Stimulated activated naive B cell treated with anti-CD40 and anti-IgM and Interleukin-4, amounts not matched to agents 10 μg/mL and 1 μg/mL and 100 μg/mL, for 72 hours (primary cell): ENCODE measurements around the gene PCBP4.
"Not testable (repeated sequence)": the region's sequence is repeated elsewhere in the genome, so short reads cannot be mapped to it uniquely, and the experiment has no call there.

ENCODE experiments used
- ATAC-seq, 2 donors: fragments of 150-1000 bp; cut with Tn5 transposase; replicated peaks; 2 replicates each; pipeline ENCODE4 v1.10.0; 2021; ENCODE audit warnings: moderate library complexity in 1 of 2
- DNase-seq: peaks from one replicate; pipeline ENCODE4 v3.0.0; 2021
- H3K27ac Mint-ChIP-seq: one replicate; pipeline ENCODE4 v1.8.0; 2022; ENCODE audit warnings: mild to moderate bottlenecking, mixed read lengths
- H3K27me3 Mint-ChIP-seq, 2 donors: one replicate each; pipeline ENCODE4 v1.8.0; 2022; ENCODE audit warnings: mixed read lengths in 2 of 2
- H3K36me3 Mint-ChIP-seq, 2 donors: one replicate each; pipeline ENCODE4 v1.8.0; 2022; ENCODE audit warnings: mixed read lengths in 2 of 2, mild to moderate bottlenecking in 1 of 2
- H3K4me1 Mint-ChIP-seq, 2 donors: one replicate each; pipeline ENCODE4 v1.8.0; 2022; ENCODE audit warnings: mixed read lengths in 2 of 2, mild to moderate bottlenecking in 1 of 2
- H3K4me3 Mint-ChIP-seq, 2 donors: one replicate each; pipeline ENCODE4 v1.8.0; 2022; ENCODE audit warnings: mild to moderate bottlenecking in 2 of 2, mixed read lengths in 2 of 2, moderate library complexity in 1 of 2
- H3K9me3 Mint-ChIP-seq, 2 donors: one replicate each; pipeline ENCODE4 v1.8.0; 2022; ENCODE audit warnings: mixed read lengths in 2 of 2, mild to moderate bottlenecking in 1 of 2

Gene PCBP4

DNA sequence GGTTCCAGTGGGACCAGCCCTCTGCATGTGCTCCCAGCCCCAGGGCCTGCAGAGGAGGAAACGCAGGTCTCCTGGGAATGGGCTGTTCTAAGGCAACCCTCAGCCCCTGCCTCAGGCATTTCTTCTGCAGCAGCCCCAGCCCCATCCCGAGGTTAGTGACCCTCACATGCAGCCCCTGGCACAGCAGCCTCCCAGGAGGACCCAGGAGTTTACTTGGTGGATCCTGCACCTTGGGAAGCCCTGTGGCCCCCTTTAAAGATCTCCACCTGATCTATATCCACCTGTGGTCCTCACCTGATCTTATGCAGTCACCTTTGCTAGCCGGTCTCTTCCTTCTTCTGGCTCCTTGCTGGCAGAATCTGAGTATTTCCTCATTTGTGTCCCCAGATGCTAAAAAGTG is 38.3 kb downstream of the PCBP4 start:
- Mint-ChIP-seq H3K4me1 (peaks cover 9 to 24% of the 10 kb centered on the region in 2 donors), H3K36me3 (peaks cover 34 to 44% of the 10 kb centered on the region in 2 donors)
- not testable (repeated sequence) for H3K4me3 Mint-ChIP-seq, H3K27ac Mint-ChIP-seq, ATAC-seq, DNase-seq, H3K27me3 Mint-ChIP-seq, H3K9me3 Mint-ChIP-seq

DNA sequence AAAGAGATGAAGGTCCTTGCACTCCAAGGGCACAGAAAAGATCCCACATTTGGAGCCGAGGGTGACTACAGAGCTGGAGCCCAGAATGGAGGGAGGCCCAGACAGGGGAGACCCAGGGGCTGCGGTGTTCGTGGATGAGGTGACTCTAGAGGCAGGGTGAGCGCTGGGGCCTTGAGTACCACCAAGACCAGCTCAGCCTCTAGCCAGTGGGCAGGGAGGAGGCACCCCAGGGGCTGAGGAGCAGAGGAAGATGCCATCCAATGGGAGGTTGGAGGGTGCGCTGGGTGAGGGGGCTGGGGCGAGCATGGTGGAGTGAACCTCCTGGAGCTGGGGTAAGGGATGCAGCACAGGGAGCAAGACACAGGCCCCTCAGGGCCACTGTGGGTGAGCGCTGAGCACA is 38.8 kb downstream of the PCBP4 start:
- peaks cover 9 to 21% of the 10 kb centered on the region in 2 donors for H3K4me1 Mint-ChIP-seq
- H3K27ac Mint-ChIP-seq = no peak overlapping the region
- no peak for DNase-seq
- H3K9me3 Mint-ChIP-seq = no peaks in the 10 kb centered on the region
- ATAC-seq = no peak
- H3K4me3 Mint-ChIP-seq = no peak overlapping the region
- no peaks in the 10 kb centered on the region for H3K27me3 Mint-ChIP-seq
- peaks cover 31 to 39% of the 10 kb centered on the region in 2 donors for H3K36me3 Mint-ChIP-seq

DNA sequence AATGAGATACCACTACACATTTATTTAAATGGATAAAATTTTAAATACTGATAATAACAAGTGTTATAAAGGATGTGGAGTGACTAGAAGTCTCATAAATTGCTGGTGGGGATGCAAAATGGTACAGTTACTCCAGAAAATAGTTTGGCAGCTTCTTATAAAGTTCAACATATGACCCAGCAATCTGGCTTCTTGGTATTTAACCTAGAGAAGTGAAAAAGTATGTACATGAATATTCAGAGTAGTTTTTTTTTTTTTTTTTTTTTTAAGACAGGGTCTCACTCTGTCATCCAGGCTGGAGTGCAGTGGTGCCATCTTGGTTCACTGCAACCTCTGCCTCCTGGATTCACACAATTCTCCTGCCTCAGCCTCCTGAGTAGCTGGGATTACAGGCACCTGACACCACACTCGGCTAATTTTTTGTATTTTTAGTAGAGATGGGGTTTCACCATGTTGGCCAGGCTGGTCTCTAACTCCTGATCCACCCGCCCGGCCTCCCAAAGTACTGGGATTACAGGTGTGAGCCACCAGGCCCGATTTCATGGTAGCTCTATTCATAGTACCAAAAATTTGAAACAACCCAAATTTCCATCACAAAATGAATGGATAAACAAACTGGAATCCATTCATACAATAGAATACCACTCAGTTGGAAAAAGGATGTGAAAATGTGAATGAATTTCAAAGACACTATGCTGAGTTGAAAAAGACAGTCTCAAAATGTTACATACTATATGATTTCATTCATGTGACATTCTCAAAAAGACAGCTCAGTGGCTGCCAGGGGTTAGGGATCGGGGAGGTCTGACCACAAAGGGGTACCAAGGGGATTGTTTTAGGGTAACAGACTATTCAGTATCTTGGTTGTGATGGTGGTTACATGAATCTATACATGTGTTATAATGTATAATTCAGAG is 39.9 kb downstream of the PCBP4 start:
- Mint-ChIP-seq H3K27ac (no peak overlapping the region), H3K27me3 (peaks cover 3% of the 10 kb centered on the region in 2 donors), H3K9me3 (no peaks in the 10 kb centered on the region), H3K4me1 (peaks cover 6 to 10% of the 10 kb centered on the region in 2 donors), H3K4me3 (no peak overlapping the region), H3K36me3 (peaks cover 20 to 30% of the 10 kb centered on the region in 2 donors)
- no peak for DNase-seq
- peak; percentile 63 to 69 for ATAC-seq

DNA sequence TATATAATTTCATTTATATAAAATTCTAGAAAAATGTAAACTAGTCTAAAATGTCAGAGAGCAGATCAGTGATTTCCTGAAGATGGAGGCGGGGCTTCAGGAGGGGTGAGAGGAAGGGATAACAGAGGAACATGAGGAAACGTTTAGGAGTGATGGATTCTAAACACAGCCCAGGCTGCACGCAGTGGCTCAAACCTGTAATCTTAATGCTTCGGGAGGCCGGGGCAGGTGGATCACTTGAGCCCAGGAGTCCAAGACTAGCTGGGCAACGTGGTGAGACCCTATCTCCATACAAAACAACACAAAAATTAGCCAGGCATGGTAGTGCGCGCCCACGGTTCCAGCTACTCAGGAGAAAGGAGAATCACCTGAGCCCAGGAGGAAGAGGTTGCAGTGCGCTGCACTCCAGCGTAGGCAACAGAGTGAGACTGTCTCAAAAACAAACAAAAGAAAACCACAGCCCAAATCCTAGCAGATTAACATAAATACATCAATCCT is 46.1 kb downstream of the PCBP4 start:
- Mint-ChIP-seq H3K4me3 (no peak overlapping the region), H3K27me3 (peaks cover 15 to 17% of the 10 kb centered on the region in 2 donors), H3K9me3 (no peaks in the 10 kb centered on the region), H3K27ac (no peak overlapping the region), H3K36me3 (no peaks in the 10 kb centered on the region), H3K4me1 (no peaks in the 10 kb centered on the region)
- ATAC-seq (no peak), DNase-seq (no peak)

DNA sequence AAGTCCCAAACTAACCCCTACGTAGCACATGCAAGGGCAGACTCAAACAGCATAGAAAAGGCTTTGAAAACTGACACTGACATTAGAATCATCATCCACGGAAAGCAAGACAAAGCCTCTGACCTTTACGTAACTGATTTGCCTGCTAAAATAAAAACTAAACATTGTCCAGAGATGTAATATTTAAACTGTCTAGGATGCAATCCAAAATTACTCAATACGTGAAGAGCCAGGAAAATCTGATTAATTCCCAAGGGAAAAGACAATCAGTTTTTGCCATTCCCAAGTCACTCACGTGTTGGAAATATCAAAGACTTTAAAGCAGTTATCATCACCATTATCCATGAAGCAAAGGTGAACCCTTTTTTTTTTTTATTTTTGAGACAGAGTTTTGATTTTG is 50.8 kb downstream of the PCBP4 start:
- Mint-ChIP-seq H3K36me3 (no peaks in the 10 kb centered on the region), H3K4me3 (no peak overlapping the region), H3K9me3 (no peaks in the 10 kb centered on the region), H3K27ac (no peak overlapping the region), H3K27me3 (peaks cover 9 to 10% of the 10 kb centered on the region in 2 donors), H3K4me1 (no peaks in the 10 kb centered on the region)
- DNase-seq (no peak), ATAC-seq (no peak)

DNA sequence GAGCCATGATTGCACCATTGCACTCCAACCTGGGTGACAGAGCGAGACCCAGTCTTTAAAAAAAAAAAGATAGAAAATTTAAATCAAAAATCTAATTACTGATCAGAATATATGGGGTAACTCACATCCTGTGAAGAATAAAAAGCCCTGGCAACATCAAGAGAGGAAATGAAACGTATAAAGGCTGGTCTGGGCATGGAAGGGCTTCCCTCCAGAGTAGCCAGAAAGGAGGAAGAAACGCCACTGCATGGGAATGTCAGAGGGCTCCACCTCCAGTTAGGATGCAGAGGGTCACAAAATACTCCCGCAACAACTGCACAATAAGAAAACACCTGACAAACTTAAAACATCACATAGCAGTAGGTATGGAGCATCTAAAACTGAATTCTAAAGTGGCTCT is 59.2 kb downstream of the PCBP4 start:
- Mint-ChIP-seq H3K4me1 (no peaks in the 10 kb centered on the region), H3K9me3 (peaks cover 18 to 21% of the 10 kb centered on the region in 2 donors), H3K27me3 (peaks cover 32 to 49% of the 10 kb centered on the region in 2 donors), H3K4me3 (no peak overlapping the region), H3K36me3 (peaks cover 9 to 10% of the 10 kb centered on the region in 2 donors), H3K27ac (no peak overlapping the region)
- DNase-seq (no peak), ATAC-seq (no peak)
